Measurements from ENCODE around the gene CDKL1. TPM values are rescaled to one million over a fixed set of nuclear protein-coding genes. Genes with fewer than 3 reads are reported as not detected.

Gene CDKL1
- total and polyA plus RNA-seq, 2 of the 13 experiments (the other 11 are each of a cell fraction or from before 2014, with no cell fraction given), result 4.4 to 5.1 TPM

GRCh38 chr14:50354527-50354926, 42.2 kb downstream of the CDKL1 start (continued):
- TF ChIP-seq ZNF431 (CRISPR knock-in tag; IDR thresholded peaks at IDR 0.05; ENCODE audit: borderline replicate concordance, low read depth) (no peak), SRSF4 (IDR thresholded peaks at IDR 0.05; ENCODE audit: low read depth, low read length, poor library complexity, severe bottlenecking) (no peak), MEIS2 (CRISPR knock-in tag; IDR thresholded peaks at IDR 0.05) (no peak), ZNF713 (CRISPR knock-in tag; IDR thresholded peaks at IDR 0.05) (no peak), ARID5B (CRISPR knock-in tag; IDR thresholded peaks at IDR 0.05) (no peak)

- no TSS peak for BruUV-seq (replicated peaks)
- DNase-seq (ENCODE audit: low spot score) (no peak), FAIRE-seq (no peak), ATAC-seq (no peak)
- Histone ChIP-seq H3K9ac (ENCODE audit: insufficient read depth, low read depth, low read length) (no peak overlapping the region), H3K36me3 (replicated peaks in 1 of 2; ENCODE audit: control insufficient read depth in 1 of 2, insufficient read depth in 2 of 2, low read length in 2 of 2) (no peaks in the 10 kb centered on the region), H3K27me3 (ENCODE audit: control insufficient read depth in 1 of 2, insufficient read depth in 2 of 2, low read length in 2 of 2) (no peaks in the 10 kb centered on the region), H3K4me2 (ENCODE audit: low read depth, low read length) (no peak overlapping the region), H3K4me1 (ENCODE audit: insufficient read depth, low read length) (peaks cover 9% of the 10 kb centered on the region; the same call in 1 of the 2 replicates), H3K4me3 (replicated peaks in 1 of 3; ENCODE audit: insufficient read depth in 1 of 3, low read depth in 2 of 3, low read length in 3 of 3) (no peak overlapping the region), H4K20me1 (ENCODE audit: insufficient read depth, low read length) (no peaks in the 10 kb centered on the region), H3K27ac (ENCODE audit: extremely low read length, insufficient read depth, low read length) (no peak overlapping the region), H3K9me3 (ENCODE audit: low read length) (no peaks in the 10 kb centered on the region), H2AFZ (ENCODE audit: low read length) (no peak overlapping the region), H3K79me2 (ENCODE audit: insufficient read depth, low read length) (no peaks in the 10 kb centered on the region)
- intact Hi-C loops (cut with micrococcal nuclease; ENCODE audit: unreplicated experiment), result no loop called here
- ChIA-PET CTCF (ENCODE audit: low intra/inter-chr PET ratio, low total read pairs) (no interaction called here), POLR2A (no interaction called here)
- in situ Hi-C loops (cut with HindIII; ENCODE audit: extremely low pct_ligation_motif_present, low pct_unique_long_range_greater_than_20kb), result no loop called here
- TF ChIP-seq ZNF337 (CRISPR knock-in tag; IDR thresholded peaks at IDR 0.05; ENCODE audit: borderline replicate concordance, low read depth) (no peak), SOX13 (IDR thresholded peaks at IDR 0.05) (no peak), SOX13 (CRISPR knock-in tag; conservative IDR thresholded peaks at IDR 0.05 in 1 of 2, IDR thresholded peaks at IDR 0.05 in 1 of 2) (no peak), ZNF280D (CRISPR knock-in tag; IDR thresholded peaks at IDR 0.05) (no peak)
- WGBS (ENCODE audit: low lambda C conversion rate), result 57% methylated on average over 4 of the region's 4 CpGs
Observed at GRCh38 chr14:50353126-50353525, 43.6 kb downstream of the CDKL1 start.
